GM19238 (cell line): Measurements from ENCODE around the gene TOR4A.
A peak's percentile ranks its signal among the peaks of the same experiment; 100 is the strongest.
"Not testable (repeated sequence)": the region's sequence is repeated elsewhere in the genome, so short reads cannot be mapped to it uniquely, and the experiment has no call there.

ENCODE experiments used
- DNase-seq: peaks from one replicate; pipeline ENCODE4 v3.0.0; 2011; ENCODE audit warnings: low spot score; ENCODE audit not compliant: insufficient read length

The TOR4A gene

DNA sequence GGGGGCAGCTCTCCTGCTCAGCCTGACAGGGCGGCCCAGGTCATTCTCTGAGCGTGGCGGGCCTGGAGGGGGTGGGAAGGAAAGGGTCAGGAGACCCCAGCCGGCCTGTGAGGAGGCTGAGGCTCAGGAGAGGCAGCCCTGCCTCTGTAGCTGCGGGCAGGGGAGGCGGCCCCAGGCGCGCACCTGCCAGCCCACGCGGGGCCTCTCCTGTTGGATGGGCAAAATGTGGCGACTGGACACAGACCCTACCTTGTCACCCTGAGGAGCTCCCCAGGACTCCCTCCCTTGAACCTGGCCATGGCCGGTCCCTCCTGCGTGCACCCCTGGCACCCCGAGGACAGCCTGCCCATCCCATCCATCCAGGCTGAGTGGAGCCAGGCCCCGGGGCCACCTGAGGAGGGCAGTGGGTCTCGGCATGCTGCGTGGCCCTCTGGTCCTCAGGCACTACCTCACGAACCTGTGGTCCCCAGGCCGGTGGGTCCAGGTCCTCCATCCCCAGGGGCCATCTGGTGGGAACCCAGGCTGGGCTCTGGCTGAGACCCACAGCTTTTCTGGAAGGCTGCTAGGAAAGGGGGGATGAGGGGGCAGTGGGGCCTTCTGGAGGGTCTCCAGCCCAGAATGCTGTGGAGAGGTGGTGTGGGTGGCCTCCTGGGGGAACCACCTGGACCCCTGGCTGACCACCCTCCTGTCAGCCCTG, 39.6 kb downstream of the TOR4A start:
- DNase-seq: peak; percentile 3

- DNase-seq: peak; percentile 6
These were observed 40.4 kb downstream of the TOR4A start for GRCh38 chr9:137317718-137318511.

- DNase-seq: no peak
These were observed 41.1 kb downstream of the TOR4A start for GRCh38 chr9:137318602-137319001.

- no peak for DNase-seq
These were observed 41.6 kb downstream of the TOR4A start for GRCh38 chr9:137319011-137319738.

- DNase-seq: peak; percentile 7
These were observed 42.4 kb downstream of the TOR4A start for GRCh38 chr9:137319739-137320551.

- DNase-seq: peak; percentile 51
These were observed 43.2 kb downstream of the TOR4A start for GRCh38 chr9:137320555-137321384.

DNA sequence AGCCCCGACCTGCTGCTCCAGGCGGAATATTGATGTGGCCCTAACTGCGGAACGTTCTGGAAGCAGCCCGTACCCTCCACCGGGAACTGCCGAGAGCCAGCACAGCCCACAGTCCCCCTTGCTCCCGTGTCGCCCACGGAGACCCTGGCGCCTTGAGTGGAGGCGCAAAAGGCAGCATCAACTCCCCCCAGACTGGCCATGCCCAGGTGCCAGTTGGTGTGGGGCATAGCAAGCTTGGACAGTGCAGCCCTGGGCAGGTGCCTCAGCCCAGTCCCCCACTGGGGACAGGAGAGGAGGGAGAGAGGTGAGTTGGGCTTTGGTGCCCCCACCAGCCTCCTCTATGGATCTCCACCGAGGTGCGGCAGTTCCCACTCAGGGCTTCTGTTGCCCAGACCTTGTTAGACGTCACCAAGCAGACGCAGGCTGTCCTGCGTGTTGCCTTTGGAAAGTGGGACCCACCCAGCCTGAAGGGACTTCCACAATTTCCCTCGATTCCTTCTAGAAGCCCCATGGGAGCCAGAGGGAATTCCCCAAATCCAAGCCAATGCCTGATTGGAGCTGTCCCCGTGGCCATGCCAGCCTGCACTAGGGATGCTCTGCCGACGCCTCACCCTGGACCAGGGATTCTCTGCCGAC, 44.3 kb downstream of the TOR4A start:
- DNase-seq: no peak

- DNase-seq: no peak
These were observed 46.2 kb downstream of the TOR4A start for GRCh38 chr9:137323531-137324331.

DNA sequence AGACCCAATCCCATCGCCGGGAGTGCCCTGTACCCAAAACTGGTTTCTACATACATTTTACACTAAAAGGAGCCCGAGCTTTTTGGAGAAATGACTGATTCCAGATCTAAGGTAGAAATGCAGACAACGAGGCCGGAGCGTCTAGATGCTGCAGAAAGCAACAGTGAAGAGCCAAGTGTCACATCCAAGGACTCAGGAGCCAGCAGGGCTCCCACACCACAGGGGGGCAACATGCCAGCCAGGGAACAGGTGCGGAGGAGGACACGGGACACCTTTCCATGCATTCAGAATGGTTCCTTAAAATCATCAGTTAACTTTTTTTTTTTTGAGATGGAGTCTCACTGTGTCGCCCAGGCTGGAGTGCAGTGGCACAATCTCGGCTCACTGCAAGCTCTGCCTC, 47.6 kb downstream of the TOR4A start:
- no peak for DNase-seq

GRCh38 chr9:137325799-137326198, 48.3 kb downstream of the TOR4A start:
- DNase-seq: no peak

DNA sequence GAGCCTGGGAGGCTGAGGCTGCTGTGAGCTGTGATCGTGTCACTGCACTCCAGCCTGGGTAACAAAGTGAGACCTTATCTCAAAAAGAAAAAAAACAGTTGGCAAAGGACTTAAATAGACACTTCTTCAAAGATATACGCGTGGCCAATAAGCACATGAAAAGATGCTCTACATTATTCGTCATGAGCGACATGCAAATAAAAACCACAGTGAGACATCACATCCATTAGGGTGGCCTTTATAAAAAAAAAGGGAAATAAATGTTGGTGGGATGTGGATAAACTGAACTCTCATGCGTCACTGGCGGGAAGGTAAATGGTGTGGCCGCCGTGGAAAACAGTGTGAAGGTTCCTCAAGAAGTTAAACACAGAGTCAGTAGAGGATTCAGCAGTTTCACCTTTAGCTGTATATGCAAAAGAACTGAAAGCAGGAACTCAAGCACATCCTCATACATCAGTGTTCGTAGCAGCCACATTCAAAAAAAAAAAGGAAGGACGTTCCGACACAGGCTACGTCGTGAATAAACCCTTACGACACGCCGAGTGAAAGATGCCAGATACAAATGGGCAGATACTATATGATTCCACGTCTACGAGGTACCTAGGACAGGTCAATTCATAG, 49.0 kb downstream of the TOR4A start:
- no peak for DNase-seq

DNA sequence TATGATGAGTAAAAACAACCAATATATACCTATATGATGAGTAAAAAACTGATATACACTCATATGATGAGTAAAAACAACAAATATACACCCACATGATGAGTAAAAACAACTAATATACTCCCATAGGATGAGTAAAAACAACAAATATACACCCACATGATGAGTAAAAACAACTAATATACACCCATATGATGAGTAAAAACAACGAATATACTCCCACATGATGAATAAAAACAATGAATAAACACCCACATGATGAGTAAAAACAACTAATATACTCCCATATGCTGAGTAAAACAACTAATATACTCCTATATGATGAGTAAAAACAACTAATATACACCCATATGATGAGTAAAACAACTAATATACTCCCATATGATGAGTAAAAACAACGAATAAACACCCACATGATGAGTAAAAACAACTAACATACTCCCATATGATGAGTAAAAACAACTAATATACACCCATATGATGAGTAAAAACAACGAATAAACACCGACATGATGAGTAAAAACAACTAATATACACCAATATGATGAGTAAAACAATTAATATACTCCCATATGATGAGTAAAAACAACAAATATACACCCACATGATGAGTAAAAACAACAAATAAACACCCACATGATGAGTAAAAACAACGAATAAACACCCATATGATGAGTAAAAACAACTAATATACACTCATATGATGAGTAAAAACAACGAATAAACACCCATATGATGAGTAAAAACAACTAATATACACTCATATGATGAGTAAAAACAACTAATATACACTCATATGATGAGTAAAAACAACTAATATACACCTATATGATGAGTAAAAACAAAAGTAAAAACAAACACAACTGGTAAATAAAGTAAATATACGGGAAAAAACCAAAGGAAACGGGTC, 50.4 kb downstream of the TOR4A start:
- DNase-seq: not testable (repeated sequence)

GRCh38 chr9:137329590-137329989, 52.1 kb downstream of the TOR4A start:
- not testable (repeated sequence) for DNase-seq

DNA sequence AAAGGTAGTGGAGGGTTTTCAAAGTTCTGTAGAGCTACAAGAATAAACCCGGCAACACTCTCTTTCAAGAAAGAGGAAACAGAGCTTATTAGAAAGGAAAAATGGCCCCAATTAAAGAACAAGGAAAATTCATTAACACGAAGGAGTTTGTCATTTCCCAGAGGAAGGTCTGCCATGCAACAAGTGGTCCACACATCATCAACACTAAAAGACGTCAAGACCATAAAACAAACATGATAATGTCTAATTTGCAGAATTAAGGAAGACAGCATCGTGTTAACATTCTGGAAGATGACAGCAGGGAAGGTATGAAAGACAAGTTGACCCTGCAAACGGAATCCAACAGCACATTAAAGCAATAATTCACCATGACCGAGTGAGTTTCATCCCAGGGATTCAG, 53.2 kb downstream of the TOR4A start:
- no peak for DNase-seq

DNA sequence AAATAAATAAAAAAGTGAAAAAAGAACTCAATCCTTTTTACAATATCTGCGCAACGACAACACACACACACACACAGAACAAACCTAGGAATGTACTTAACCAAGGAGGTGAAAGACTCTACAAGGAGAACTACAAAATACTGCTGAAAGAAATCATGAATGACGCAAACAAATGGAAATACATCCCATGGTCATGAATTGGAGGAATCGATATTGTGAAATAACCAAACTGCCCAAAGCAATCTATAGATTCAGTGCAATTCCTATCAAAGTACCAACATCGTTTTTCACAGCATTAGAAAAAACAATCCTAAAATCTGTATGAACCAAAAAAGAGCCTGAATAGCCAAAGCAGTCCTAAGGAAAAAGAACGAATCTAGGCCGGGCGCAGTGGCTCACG, 54.4 kb downstream of the TOR4A start:
- DNase-seq: no peak
